Activated T-helper 2 cell treated with anti-CD3 and anti-CD28 coated beads, Interferon-gamma antibody, Interleukin-2, Interleukin-4, amounts not matched to agents 10 μg/mL and 5 μg/mL and 100 μg/mL, durations not matched to agents 14 hours and 24 hours and 36 hours (primary cell): ENCODE measurements around the gene TBC1D8. TPM values are rescaled to one million over a fixed set of nuclear protein-coding genes. Genes with fewer than 3 reads are reported as not detected.

ENCODE experiments used
- DNase-seq: peaks from one replicate; pipeline ENCODE4 v3.0.0; 2021; ENCODE audit warnings: low spot score
- H3K27ac Mint-ChIP-seq: one replicate; pipeline ENCODE4 v1.8.0; 2021; ENCODE audit warnings: mixed read lengths
- H3K27me3 Mint-ChIP-seq: one replicate; pipeline ENCODE4 v1.8.0; 2021; ENCODE audit warnings: low read depth, mixed read lengths
- H3K36me3 Mint-ChIP-seq: one replicate; pipeline ENCODE4 v1.8.0; 2021; ENCODE audit warnings: low read depth, mixed read lengths
- H3K4me1 Mint-ChIP-seq: one replicate; pipeline ENCODE4 v1.8.0; 2021; ENCODE audit warnings: low read depth, mixed read lengths
- H3K4me3 Mint-ChIP-seq: one replicate; pipeline ENCODE4 v1.8.0; 2021; ENCODE audit warnings: low read depth, mild to moderate bottlenecking, moderate library complexity, mixed read lengths
- H3K9me3 Mint-ChIP-seq: one replicate; pipeline ENCODE4 v1.8.0; 2021; ENCODE audit warnings: mixed read lengths
- intact Hi-C: fragments of 100-400 bp; cut with micrococcal nuclease; formaldehyde crosslinking; loops from one replicate; pipeline ENCODE4 v1.15.1; 2023
- total RNA-seq: library from RNA; stranded (reverse); gene quantifications from 2 replicates; pipeline ENCODE4 v1.2.3, GENCODE V29; 2022

TBC1D8 gene
- total RNA-seq, 1 donor from 2014 or later: 1.3 TPM

- no peaks in the 10 kb centered on the region for H3K27me3 Mint-ChIP-seq
- H3K4me3 Mint-ChIP-seq: no peak overlapping the region
- no peaks in the 10 kb centered on the region for H3K36me3 Mint-ChIP-seq
- DNase-seq: no peak
- no peak overlapping the region for H3K27ac Mint-ChIP-seq
- H3K9me3 Mint-ChIP-seq: no peaks in the 10 kb centered on the region
- intact Hi-C loops: no loop called here
- H3K4me1 Mint-ChIP-seq: no peaks in the 10 kb centered on the region
Observed at GRCh38 chr2:100957996-100958653, 193.1 kb downstream of the TBC1D8 start.

Other genes starting within 250 kb of the TBC1D8 start
- gene RPL31, start 149.1 kb downstream of the TBC1D8 start, total RNA-seq: 1,195 and 1,243 TPM in 2 replicates
- 64.0 and 77.6 TPM in 2 replicates for gene CNOT11, start 101.5 kb upstream of the TBC1D8 start, total RNA-seq
- 50.4 and 54.9 TPM in 2 replicates for gene RNF149, start 157.3 kb upstream of the TBC1D8 start, total RNA-seq
- gene CREG2, start 236.1 kb upstream of the TBC1D8 start, total RNA-seq: not detected in 2 replicates